ENCODE data around the gene GGA3.
A peak's percentile ranks its signal among the peaks of the same experiment; 100 is the strongest.

The GGA3 gene

DNA sequence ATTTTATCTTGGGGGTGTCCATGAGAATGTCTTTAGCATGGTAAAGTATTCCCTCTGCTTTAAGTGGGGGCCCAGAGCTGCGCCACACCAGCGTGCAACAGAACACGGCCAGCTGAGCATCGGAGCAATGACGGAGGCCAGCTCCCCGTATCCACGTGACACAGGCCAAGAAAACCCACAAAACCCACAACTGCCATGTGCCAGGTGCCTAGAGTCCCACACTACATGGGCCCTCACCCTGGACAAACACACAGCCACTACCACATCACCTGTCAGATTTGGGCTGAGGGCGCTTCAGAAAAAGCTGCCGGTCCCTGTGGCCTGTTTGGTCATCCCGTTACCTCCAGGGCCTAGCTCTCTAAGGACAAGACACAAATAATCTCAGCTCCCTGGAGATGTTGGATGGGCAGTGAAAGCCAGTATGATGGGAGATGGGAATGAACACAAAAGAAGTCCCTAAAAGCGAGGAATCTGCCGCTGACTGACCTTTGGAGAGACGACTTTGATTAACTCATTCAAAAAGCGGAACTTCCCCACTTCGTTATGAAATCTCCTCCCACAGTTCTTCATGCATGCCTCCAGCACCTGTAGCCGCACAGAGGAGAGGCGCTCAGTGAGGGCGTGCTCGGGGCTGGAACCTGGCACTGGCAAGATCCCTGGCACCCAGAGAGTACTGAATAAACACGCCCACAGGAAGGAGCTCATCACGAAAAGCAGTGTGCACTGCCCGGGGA is 17.1 kb downstream of the GGA3 start:
- DNase-seq: no peak

DNA sequence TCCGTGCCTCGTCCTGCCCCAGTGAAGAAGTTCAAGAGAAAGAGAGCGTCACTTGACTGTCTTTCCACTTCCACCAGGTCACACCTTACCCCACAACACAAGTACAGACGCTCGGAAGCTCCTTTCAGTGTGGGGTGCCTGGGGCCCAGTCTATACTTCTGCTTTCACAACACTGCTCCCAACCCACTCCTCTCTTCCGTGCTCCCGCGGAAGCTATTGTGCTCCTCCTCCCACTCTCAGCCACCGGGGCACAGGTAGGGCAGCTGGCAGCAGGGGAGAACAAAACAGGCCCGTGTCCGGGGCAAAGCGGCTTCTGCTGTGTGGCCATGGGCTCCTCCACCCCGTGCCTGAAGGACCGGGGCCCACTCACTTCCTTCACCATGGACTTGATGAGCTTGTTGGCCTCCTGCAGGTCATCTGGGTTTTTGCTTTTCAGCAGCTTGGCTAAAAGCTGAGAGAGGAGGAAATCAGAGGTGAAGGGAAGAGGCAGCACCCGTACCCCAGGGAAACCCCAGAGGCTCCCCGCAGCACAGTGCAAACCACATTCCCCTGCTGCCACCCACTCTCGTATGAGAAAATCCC is 18.9 kb downstream of the GGA3 start:
- DNase-seq: peak in 4 of 5 donors; percentile 43 to 56 (median 47)

DNA sequence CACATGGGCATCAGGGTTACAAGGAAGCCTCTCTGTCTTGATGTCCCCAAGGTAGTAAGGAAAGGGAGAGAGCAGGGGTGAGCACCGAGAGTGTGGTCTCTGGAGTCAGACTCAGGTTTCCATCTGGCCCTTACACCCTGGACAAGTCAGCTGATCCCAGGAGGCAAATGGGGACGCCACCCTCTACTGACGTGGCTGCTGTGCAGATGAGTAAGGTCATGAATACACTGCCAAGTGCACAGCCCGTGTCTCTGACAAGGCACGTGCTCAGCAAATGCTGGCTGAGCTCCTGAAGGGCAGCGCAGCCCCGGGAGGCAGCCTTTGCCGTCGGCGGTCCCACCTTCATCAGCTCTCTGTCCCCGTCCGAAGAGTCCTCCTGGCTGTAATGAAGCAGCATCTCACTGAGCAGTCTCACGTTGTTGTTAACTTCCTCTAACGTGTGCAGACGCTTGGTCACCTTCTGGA is 19.4 kb downstream of the GGA3 start:
- DNase-seq: no peak

DNA sequence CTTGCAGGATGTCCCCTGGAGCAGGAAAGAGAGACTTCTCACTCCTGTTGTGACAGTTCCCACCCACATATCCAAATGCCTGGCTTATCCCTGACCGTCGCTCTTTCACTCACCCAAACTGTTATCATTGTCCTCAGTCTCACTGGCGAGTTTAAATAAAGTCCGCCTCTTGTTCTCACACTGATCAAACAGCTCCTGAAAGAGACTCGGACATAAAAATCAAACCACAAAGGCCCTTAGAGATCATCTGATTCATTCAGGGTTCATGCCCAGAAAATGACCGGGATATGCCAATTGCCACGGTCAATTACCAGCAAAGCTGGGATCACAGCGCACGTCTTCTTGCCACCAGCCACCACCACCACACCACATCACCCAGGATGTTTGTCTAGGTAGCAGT is 19.9 kb downstream of the GGA3 start:
- no peak for DNase-seq

DNA sequence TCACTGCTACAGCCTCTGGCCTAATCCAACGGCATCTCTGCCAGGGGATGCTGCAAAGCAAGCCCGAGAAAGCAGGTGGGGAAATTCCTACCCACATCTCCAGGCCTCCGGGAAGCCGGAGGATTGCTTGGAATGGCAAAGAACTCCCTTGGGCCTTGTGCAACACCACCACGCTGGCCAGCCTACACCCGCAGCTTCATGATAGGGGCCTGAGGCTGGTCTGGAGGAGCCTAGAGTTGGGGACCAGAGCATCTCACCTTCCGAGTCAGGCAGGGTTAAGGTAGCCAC is 20.3 kb downstream of the GGA3 start:
- DNase-seq: no peak

DNA sequence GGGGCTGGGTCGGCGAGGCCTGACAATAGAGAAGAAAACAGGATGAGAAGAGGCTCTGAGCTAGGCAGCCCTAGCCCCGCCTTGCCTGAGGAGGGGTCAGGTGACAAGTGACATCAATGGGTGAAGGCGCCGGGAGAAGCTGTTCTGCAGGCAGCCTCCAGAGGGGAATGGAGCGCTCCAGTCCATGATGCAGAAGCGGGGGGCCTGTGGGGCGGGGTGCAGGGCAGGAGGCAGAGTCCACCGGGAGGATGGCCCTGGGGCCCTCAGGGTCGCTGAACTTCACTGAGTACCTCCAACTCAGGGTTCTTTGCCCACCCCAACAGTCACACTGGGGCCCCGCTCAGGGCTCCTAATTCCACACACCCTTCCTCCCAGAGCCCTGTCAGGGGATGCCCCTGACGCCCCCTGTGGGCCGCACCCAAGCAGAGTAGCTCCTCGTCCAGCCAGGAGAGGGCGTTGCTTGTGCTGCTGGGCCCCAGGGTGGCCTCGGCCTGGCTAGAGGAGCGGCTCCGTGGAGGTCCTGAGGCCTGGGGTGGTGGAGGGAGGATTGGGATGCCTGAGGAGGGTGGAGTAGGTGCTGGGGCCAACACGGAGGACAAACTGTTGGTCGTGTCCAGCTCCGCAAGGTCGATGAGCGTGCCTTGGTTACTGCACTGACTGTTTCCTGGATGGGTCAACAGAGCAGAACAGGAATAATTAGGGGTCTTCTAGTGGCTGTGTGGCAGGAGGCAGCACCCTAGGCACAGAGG is 20.8 kb downstream of the GGA3 start:
- no peak for DNase-seq

DNA sequence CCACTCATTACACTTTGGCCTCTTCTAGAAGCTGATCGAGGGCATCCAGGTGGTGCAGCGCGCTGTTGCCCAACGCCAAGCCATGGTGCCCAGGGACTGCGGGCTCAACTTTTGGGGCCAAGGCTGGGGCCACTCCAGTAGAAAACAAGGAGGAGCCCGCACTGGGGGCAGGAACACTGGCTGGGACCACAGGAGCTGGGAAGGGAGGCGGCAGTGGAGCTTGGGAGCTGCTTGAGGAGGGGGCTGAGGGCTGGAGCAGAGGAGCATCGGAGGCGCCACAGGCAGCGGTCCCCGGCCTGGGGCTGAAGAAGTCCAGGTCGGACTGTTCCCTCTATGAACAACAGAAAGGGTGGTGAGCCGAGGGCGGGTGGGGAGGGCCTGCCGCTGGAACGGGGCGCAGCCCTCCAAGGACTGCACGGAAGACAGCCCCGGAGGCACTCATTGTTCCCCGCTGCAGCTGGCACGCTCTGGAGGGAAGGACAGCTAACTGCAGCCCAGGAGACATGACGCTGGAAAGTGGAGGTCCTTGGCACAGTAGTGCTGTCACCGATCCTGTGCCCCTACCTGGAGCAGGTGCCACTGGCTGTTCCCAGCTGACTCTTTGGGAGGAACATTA is 21.5 kb downstream of the GGA3 start:
- DNase-seq: no peak

DNA sequence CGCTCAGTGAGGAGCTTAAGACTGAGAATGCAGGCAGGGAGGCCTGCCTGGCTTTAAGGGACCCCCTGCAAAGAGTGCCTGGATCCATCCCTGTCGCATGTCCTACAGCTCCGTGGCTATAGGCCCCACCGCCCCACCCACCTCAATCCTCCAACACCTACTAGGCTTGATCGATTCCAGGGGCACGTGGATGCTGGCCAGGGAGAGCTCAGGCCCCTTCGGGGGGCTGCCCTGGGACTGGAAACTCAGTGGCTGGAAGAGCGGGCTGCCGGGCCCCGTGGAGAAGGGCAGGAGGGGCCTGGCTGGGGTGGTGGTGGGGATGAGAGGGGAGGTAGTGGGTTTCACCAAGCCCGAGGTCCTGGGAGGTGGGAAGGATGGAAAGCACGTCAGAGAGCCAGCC is 22.2 kb downstream of the GGA3 start:
- no peak for DNase-seq

DNA sequence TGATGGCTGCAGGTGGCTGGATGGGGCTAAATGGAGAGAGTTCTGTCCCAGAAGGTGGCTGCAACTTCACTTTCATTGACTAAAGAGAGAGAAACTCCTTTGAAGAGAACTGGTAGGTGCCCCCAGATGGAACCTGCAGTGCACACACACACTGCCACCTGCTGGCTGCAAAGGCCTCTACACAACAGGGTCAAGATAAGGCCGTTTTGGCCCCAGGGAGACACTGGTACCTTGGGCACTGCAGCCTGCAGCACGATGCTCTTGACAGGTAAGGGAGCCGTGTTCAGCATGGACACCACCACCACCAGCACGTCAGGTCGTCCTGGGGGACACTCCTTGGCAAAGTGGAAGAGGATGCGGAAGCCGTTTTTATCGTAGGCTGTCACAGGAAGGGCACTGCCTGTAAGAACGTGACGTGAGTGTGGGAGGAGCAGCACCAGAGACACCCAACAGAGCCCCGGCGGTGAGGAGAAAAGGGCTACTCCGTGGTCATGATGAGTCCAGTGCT is 22.7 kb downstream of the GGA3 start:
- peak; percentile 38 to 63 (median 48) for DNase-seq

DNA sequence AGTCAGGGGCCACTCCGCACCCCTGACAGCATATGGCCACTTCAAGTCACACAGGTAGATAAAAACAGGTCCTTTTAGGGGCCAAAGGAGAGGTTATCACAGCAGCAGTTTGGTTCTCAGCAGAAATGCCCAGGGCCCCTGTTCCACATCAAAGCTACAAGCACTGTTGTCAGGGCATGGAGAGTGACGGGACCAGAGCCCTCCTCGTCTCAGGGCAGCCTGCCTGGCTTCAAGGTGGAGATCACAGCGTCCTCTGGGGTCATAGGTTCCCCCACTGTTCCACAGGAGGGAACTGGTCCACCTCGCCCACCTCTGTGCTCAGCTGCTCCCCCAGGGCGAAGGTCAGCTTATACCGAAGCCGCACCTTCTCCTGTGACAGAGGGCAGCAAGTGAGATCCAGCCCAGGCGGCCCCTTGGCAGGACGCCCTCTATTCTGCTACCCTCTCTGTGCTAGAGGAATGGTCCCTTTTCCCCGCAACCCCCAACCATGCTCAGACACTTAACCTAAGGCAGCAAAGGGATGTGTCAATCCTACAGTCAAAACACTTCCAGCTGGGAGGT is 23.3 kb downstream of the GGA3 start:
- no peak for DNase-seq

DNA sequence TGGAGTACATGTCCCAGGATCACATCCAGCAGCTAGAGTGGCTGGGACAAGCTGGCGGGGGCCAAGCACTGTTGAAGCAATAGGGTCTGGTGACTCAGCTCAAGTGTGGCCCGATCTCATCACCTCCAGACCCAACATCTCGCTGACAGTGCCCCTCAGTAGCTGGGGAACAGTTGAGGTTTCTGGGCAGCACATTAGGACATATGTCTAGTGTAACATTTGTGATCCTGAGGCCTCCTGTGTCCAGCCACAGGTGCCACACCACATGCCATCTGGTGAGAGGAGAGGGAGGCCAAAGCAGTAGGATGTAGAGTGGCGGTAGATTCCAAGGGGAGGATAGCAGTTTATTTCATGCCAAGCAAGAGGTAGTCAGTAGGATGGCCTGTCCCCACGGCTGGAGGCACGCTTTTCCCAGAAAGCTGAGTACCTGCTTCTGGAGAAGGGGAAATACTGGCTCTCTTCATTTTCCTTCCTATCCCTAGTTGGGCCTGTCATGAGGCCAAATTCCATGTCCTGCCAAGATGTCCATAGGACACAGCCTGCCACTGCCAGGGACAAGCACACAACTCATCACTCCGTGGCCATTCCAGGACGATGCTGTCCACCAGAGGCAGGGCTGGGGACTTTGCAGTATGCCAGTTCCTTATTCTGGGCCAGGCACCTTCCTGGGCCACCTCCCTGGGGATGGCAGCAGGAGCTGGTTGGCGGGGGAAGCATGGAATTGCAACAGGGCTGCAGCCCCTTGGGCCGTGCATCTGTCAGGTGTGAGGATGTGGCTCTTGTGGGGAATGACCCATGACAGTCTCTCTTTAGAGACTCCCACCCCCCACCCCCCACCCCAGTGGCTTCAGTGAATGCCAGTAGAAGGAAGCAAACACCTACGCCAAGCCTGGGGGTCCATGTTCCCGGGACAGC is 24.0 kb downstream of the GGA3 start:
- no peak for DNase-seq

DNA sequence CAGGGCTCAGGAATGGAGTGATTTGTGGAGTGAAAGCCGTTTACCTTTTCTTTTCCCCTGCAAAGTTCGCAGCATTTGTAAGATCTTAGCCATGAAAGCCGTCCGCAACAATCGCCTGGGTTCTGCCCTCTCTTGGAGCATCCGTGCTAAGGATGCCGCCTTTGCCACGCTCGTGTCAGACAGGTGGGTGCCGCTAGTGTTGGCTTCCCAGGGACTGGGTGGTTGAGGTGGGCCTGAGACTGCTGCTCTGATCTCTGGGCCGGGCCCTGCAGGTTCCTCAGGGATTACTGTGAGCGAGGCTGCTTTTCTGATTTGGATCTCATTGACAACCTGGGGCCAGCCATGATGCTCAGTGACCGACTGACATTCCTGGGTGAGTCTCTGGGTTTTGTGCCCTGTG is 28.6 kb downstream of the GGA3 start:
- no peak for DNase-seq

DNA sequence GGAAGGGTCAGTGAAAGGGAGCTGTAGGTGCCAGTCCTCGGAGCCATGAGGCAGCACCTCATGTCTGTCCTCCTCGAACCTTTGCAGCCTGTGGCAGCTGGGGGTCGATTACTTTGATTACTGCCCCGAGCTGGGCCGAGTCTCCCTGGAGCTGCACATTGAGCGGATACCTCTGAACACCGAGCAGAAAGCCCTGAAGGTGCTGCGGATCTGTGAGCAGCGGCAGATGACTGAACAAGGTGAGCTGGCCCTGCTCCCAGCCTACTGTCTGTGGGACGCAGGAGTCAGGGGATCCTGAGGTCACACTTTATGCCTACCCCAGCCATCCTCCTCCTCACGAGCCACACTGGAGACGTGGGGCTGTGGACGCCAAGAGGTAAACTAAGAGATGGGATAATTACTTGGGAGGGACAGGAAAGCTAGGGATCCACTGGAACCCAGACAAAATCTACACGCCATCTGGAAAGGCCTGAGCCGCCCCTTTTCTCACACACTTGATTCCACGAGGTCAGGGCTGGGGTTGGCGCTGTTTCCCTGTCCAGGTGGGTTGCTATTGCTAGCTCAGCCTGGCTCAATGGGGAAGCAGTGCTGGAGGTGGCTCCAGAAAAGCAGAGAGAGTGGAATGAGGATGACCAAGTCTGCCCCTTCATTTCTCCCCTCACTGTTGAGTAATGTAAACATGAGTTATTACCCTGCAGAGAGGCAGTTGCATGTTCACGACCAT is 29.5 kb downstream of the GGA3 start:
- DNase-seq: no peak

DNA sequence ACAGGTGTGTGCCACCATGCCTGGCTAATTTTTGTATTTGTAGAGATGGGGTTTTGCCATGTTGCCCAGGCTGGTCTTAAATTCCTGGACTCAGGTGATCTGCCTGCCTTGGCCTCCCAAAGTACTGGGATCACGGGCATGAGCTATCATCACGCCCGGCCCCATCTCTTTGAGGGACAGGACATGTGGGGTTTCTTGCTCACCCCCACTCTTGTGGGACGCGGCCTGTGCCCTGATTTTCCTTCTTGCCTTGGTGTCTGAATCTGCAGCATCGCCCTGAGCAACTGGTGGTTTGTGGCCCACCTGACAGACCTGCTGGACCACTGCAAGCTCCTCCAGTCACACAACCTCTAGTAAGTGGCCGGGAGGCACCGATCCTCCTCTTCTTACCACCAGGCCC is 30.3 kb downstream of the GGA3 start:
- no peak for DNase-seq

DNA sequence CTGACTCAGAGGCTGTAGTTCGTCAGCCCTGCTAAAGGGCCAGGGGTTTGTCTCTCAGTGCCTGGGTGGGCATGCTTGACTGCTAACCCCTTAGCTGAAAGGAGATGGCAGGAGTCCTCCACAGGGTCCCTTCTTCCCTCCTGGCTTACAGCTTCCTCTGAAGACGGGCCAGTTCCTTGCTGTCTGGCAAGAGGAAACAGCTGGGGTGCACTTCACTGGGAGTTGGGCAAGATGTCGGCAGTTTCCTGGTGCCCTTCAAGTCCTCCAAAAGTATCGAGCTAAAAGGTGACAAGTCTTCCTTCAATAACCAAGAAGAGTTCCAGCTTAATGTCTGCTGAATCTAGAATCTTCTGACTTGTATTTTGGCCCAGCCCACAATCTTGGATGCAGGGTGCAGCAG is 32.6 kb downstream of the GGA3 start:
- DNase-seq: no peak

DNA sequence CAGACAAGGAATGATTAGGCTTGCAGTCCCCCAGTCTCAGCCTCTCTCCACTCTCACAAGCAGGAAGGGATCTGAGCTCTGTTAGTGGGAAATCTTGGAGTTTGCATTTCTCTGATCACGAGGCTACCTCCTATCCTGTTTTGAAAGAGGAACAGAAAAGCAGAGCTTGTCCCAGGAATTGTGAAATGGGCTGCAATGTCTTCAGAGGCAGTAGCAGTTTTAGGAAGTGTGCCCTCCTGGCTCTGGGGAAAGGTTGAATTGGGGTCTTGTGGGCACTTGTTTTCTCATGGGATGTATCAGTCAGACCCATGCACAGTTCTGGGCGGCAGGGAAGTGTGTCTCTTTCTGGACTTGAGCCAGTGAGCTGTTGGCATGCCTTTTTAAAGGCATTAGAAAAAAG is 33.1 kb downstream of the GGA3 start:
- DNase-seq: no peak

DNA sequence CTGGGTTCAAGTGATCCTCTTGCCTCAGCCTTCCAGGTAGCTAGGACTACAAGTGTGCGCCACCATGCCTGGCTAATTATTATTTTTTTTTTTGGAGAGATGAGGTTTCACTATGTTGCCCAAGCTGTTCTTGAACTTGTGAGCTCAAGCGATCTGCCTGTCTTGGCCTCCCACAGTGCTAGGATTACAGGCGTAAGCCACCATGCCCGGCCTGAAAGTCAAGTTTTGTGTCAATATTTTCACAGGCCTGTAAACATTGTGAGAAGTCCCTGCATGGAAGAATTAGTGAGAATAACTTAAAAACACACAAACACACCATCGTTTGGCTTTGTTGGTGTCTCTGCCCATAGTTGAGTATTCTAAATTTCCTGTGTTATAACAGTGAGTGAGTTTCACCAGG is 33.7 kb downstream of the GGA3 start:
- no peak for DNase-seq

DNA sequence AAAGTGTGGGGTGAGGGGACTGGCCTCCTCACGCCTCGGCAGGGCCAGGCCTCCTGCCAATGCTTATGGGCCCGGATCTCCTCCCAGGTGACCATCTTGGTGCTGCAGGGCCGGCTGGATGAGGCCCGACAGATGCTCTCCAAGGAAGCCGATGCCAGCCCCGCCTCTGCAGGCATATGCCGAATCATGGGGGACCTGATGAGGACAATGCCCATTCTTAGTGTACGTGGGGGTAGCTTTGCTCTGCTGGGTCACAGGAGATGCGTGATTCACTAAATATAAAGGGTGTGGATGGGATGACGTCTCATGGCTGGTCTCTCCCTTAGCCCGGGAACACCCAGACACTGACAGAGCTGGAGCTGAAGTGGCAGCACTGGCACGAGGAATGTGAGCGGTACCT is 36.4 kb downstream of the GGA3 start:
- DNase-seq: no peak

DNA sequence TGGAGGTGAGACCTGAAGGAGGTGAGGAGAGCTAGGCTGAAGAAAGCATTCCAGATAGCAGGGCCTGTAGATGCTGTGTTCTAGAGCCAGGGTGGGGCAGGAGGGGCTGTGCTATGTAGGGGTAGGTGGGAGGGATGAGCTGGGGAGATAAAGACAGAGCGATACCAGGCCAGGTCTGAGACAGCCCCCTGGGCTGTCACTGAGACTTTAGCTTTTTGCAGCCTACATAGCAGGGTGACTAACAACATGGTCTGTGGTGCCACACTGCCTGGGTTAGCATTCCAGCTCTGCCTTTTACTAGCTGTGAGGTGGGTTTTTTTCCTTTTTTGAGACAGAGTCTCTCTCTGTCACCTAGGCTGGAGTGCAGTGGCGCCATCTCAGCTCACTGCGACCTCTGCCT is 41.6 kb downstream of the GGA3 start:
- DNase-seq: no peak

DNA sequence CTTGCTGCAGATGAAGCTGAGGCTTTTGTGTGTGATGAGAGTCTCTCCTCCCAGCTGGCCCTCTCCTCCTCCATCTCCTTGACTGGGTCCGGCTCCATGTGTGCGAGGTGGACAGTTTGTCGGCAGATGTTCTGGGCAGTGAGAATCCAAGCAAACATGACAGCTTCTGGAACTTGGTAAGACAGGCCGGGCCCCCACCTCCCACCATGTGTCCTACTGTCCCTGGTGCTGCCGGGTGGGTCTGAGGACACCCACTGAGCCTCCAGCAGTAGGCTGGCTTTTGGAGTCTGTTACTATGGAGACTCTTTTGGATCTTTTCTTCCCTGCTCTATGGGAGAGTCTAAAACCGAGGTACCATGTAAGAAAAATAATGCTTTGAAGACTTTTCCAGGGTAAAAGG is 43.3 kb downstream of the GGA3 start:
- no peak for DNase-seq

DNA sequence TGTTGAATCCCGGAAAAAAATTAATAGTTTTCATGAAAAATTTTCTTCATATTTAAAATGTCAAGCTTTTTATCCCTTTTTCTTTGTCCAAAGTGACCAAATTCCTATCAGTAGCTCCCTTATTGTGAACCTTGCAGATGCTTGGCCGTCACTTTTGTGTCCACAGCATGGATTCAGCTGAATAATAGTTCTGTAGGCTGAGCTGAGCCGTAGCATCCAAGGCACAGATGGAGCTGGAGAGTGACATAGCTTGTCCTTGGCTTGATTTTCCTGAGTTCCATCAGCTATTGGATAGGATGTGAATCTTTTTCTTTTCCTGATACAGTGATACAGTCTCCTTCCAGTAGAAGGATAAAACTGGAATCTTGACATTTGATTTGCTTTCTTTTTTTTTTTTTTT is 52.3 kb downstream of the GGA3 start:
- DNase-seq: no peak

DNA sequence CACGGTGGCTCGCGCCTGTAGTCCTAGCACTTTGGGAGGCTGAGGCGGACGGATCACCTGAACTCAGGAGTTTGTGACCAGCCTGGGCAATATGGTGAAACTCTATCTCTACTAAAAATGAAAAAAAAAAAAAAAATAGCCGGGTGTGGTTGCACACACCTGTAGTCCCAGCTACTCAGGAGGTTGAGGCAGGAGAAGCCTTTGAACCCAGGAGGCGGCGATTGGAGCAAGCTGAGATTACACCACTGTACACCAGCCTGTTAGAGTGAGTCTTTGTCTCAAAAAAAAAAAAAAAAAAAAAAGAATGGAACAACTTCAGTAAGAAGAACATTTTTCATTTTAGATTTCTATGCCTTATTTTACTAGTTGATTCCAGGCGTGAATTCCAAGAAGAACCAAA is 53.2 kb downstream of the GGA3 start:
- no peak for DNase-seq

All from T-helper 1 cell (primary cell).